ENCODE results near the gene REC8. TPM values are rescaled to one million over a fixed set of nuclear protein-coding genes. Genes with fewer than 3 reads are reported as not detected.
A peak's percentile ranks its signal among the peaks of the same experiment; 100 is the strongest.

Gene REC8
- total and polyA plus RNA-seq, 2 experiments from 2014 or later, result 44.8 to 170 TPM

DNA sequence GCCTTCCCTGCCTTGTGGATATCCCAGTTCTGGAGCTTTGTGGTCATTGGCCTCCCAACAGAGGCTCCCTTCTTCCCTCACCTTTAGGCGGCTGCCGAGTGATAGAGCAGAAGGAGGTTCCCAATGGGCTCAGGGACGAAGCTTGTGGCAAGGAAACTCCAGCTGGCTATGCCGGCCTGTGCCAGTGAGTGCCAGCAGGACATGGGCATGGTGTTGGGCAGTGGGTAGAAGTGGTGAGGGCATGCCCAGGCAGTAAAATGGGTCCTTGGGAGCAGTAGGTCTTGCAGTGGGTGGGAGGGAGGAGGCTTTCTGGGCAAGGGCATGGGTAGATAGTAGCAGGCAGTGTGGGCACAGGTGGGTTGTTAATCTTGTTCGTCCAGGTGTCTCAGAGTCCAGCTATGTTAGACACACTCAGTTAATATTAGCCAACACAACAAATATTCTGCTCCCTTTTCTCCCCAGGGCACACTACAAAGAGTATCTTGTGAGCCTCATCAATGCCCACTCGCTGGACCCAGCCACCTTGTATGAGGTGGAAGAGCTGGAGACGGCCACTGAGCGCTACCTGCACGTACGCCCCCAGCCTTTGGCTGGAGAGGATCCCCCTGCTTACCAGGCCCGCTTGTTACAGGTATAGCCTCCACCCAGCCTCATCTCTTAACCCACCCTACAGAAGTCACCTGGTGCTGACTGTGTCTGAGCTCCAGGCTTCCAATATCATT lies 11.9 kb upstream of the REC8 start:
- Histone ChIP-seq H4K20me1 (ENCODE audit: insufficient read depth, poor library complexity, severe bottlenecking) (peaks cover 5% of the 10 kb centered on the region), H3K79me2 (peaks cover 25% of the 10 kb centered on the region), H2AFZ (no peak overlapping the region), H3K27me3 (no peaks in the 10 kb centered on the region), H3K9me3 (ENCODE audit: low read depth) (no peaks in the 10 kb centered on the region), H3K4me2 (no peak overlapping the region), H3K4me1 (ENCODE audit: insufficient read depth) (peaks cover 16% of the 10 kb centered on the region), H3K36me3 (replicated peaks; ENCODE audit: insufficient read depth, low read depth) (no peaks in the 10 kb centered on the region), H3K4me3 (no peak overlapping the region), H3K9me2 (replicated peaks; ENCODE audit: insufficient read depth) (no peaks in the 10 kb centered on the region), H3K27ac (peak overlapping the region; percentile 75)
- no peak for DNase-seq (ENCODE audit: low spot score)
- TF ChIP-seq EZH2 (IDR thresholded peaks at IDR 0.05; ENCODE audit: borderline replicate concordance) (no peak), EZH2phosphoT487 (IDR thresholded peaks at IDR 0.05; ENCODE audit: low read depth, severe bottlenecking, unreplicated experiment) (no peak)
- TF ChIP-seq, protein P1, sequence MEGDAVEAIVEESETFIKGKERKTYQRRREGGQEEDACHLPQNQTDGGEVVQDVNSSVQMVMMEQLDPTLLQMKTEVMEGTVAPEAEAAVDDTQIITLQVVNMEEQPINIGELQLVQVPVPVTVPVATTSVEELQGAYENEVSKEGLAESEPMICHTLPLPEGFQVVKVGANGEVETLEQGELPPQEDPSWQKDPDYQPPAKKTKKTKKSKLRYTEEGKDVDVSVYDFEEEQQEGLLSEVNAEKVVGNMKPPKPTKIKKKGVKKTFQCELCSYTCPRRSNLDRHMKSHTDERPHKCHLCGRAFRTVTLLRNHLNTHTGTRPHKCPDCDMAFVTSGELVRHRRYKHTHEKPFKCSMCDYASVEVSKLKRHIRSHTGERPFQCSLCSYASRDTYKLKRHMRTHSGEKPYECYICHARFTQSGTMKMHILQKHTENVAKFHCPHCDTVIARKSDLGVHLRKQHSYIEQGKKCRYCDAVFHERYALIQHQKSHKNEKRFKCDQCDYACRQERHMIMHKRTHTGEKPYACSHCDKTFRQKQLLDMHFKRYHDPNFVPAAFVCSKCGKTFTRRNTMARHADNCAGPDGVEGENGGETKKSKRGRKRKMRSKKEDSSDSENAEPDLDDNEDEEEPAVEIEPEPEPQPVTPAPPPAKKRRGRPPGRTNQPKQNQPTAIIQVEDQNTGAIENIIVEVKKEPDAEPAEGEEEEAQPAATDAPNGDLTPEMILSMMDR (IDR thresholded peaks at IDR 0.05; ENCODE audit: poor library complexity), result no peak
- WGBS (ENCODE audit: low lambda C conversion rate, missing lambda C conversion rate), result 95% methylated on average over 11 of the region's 11 CpGs

DNA sequence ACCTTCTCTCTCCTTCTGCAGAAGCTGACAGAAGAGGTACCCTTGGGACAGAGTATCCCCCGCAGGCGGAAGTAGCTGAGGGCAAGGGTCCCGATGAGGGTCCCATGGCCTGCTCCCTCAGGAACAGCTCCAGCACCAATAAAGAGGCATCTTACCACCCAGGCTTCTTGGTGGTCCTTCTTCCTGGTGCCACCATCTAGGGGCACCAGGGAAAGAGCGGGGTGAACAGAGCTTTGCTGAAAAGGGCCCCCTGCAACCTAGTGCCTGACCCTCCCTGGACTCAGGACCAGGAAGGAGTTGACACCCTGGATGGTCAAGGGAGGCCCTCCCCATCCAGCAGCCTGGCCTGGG lies 11.4 kb upstream of the REC8 start:
- H3K9me3 ChIP-seq (ENCODE audit: low read depth), result no peaks in the 10 kb centered on the region
- peaks cover 25% of the 10 kb centered on the region for H3K79me2 ChIP-seq
- H3K27ac ChIP-seq, result peak overlapping the region; percentile 75
- 89% methylated on average over 4 of the region's 4 CpGs for WGBS (ENCODE audit: low lambda C conversion rate, missing lambda C conversion rate)
- peaks cover 16% of the 10 kb centered on the region for H3K4me1 ChIP-seq (ENCODE audit: insufficient read depth)
- H3K27me3 ChIP-seq, result no peaks in the 10 kb centered on the region
- H3K36me3 ChIP-seq (replicated peaks; ENCODE audit: insufficient read depth, low read depth), result no peaks in the 10 kb centered on the region
- DNase-seq (ENCODE audit: low spot score), result no peak
- TF ChIP-seq, protein P1 (IDR thresholded peaks at IDR 0.05; ENCODE audit: poor library complexity), result no peak
- no peak for TF ChIP-seq EZH2phosphoT487 (IDR thresholded peaks at IDR 0.05; ENCODE audit: low read depth, severe bottlenecking, unreplicated experiment)
- no peak for TF ChIP-seq EZH2 (IDR thresholded peaks at IDR 0.05; ENCODE audit: borderline replicate concordance)
- no peaks in the 10 kb centered on the region for H3K9me2 ChIP-seq (replicated peaks; ENCODE audit: insufficient read depth)
- no peak overlapping the region for H3K4me3 ChIP-seq
- H4K20me1 ChIP-seq (ENCODE audit: insufficient read depth, poor library complexity, severe bottlenecking), result peaks cover 5% of the 10 kb centered on the region
- no peak overlapping the region for H3K4me2 ChIP-seq
- no peak overlapping the region for H2AFZ ChIP-seq

DNA sequence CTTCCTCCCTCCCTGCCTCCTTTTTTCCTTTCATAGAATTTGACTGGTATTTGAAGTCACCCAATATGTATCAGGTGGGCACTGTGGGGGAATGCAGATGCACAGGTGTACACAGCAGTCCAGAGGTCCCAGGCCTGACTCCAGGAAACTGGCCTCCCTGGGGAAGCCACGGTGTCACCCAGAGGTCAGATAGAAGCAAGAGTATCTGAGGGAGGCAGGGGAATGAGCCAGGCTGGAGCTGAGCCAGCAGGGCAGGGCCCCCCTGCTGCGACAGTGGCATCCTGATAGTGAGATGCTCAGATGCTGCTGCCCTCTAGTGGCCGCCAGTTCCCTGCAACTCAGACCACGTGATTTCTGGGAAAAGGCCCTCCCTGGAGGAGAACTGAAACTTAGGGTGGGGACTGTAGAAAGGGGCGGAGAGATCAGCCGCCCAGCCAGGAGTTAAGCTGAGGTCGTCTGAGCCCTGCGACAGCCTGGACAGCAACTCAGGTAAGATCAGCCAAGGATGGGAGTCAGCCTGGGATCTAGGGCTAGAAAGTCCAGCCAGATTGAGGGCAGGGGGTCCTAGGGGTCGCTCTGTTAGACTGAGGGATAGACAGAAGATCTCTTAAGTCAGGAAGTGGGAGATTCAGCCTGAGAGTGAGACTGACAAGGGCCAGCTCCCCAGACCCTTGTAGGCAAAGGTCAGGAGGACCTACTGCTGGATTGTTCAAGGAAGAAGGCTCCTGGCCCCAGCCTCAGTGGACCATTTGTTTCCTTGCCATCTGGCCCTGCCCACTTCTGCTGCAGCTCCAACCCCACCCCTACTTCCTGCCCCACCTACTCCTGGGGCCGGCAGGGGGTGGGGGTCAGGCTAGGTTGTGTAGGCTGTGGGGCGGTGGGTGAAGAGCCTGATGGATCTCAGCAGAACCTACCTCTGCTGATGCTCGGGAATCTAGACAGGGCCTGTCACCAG lies 10.8 kb upstream of the REC8 start, which contains the start of gene IRF9:
IRF9 (plus strand) TSS at position 416 of the 955 bp plus-strand sequence. CDS start 880 bp downstream, outside the sequence.
- no peaks in the 10 kb centered on the region for H3K36me3 ChIP-seq (replicated peaks; ENCODE audit: insufficient read depth, low read depth)

More for the DNA sequence above, 10.8 kb upstream of the REC8 start, which contains the start of gene IRF9:
- H3K4me1 ChIP-seq (ENCODE audit: insufficient read depth), result peaks cover 16% of the 10 kb centered on the region
- peak within 1 kb of the TSS; percentile 87 for H3K4me2 ChIP-seq
- H3K79me2 ChIP-seq, result peaks cover 25% of the 10 kb centered on the region
- no peaks in the 10 kb centered on the region for H3K9me3 ChIP-seq (ENCODE audit: low read depth)
- 3% methylated on average over 12 of the region's 12 CpGs for WGBS (ENCODE audit: low lambda C conversion rate, missing lambda C conversion rate)
- peak within 1 kb of the TSS; percentile 22 for H2AFZ ChIP-seq
- peak within 1 kb of the TSS; percentile 25 for H3K4me3 ChIP-seq
- DNase-seq (ENCODE audit: low spot score), result peak; percentile 96
- peaks cover 5% of the 10 kb centered on the region for H4K20me1 ChIP-seq (ENCODE audit: insufficient read depth, poor library complexity, severe bottlenecking)
- H3K9me2 ChIP-seq (replicated peaks; ENCODE audit: insufficient read depth), result no peaks in the 10 kb centered on the region
- TF ChIP-seq EZH2phosphoT487 (IDR thresholded peaks at IDR 0.05; ENCODE audit: low read depth, severe bottlenecking, unreplicated experiment) (no peak), EZH2 (IDR thresholded peaks at IDR 0.05; ENCODE audit: borderline replicate concordance) (no peak)
- TF ChIP-seq, protein P1 (IDR thresholded peaks at IDR 0.05; ENCODE audit: poor library complexity), result peak; percentile 99
- no peaks in the 10 kb centered on the region for H3K27me3 ChIP-seq
- peak within 1 kb of the TSS; percentile 91 for H3K27ac ChIP-seq

All from hepatocyte (in vitro differentiated cells).